Suprapubic skin (tissue), 4 donors: Measurements from ENCODE around the gene SCO2.
A peak's percentile ranks its signal among the peaks of the same experiment; 100 is the strongest.

Source experiments
- CTCF ChIP-seq, 2 donors: fragments of 200-600 bp in 1 of 2; fragments of 450-650 bp in 1 of 2; sonication (generic) in 1 of 2; IDR thresholded peaks; one replicate each; pipeline ENCODE4 v1.5.1; 2016 to 2019; ENCODE audit warnings: antibody characterized with exemption in 2 of 2, mild to moderate bottlenecking in 1 of 2, moderate library complexity in 1 of 2
- POLR2A ChIP-seq, 2 donors: fragments of 450-650 bp; IDR thresholded peaks; one replicate each; pipeline ENCODE4 v1.6.1; 2017; ENCODE audit warnings: antibody characterized with exemption in 2 of 2, mild to moderate bottlenecking in 2 of 2, moderate library complexity in 2 of 2
- POLR2AphosphoS5 ChIP-seq, 3 donors: sonication (generic); formaldehyde crosslinking; IDR thresholded peaks; one replicate each; pipeline ENCODE4 v1.6.1; 2017; ENCODE audit warnings: antibody characterized with exemption in 3 of 3

GRCh38 chr22:50529897-50530579, 4.6 kb upstream of the SCO2 start, which contains the start of gene TYMP:
- no peak for TF ChIP-seq CTCF (IDR thresholded peaks at IDR 0.05)
- TF ChIP-seq POLR2A (IDR thresholded peaks at IDR 0.05), result peak in 1 of 2 donors; percentile 40
- TF ChIP-seq POLR2AphosphoS5 (IDR thresholded peaks at IDR 0.05), result peak in 2 of 3 donors; percentile 64 to 92
